GM18868 (cell line): ENCODE data around the gene NT5C.
"Not testable (repeated sequence)": the region's sequence is repeated elsewhere in the genome, so short reads cannot be mapped to it uniquely, and the experiment has no call there.

Experiments used
- ATAC-seq: cut with Tn5 transposase; IDR thresholded peaks from one replicate; pipeline ENCODE4 v1.9.1; 2021; ENCODE audit warnings: mild to moderate bottlenecking, moderate library complexity; ENCODE audit not compliant: unreplicated experiment

Gene NT5C

DNA sequence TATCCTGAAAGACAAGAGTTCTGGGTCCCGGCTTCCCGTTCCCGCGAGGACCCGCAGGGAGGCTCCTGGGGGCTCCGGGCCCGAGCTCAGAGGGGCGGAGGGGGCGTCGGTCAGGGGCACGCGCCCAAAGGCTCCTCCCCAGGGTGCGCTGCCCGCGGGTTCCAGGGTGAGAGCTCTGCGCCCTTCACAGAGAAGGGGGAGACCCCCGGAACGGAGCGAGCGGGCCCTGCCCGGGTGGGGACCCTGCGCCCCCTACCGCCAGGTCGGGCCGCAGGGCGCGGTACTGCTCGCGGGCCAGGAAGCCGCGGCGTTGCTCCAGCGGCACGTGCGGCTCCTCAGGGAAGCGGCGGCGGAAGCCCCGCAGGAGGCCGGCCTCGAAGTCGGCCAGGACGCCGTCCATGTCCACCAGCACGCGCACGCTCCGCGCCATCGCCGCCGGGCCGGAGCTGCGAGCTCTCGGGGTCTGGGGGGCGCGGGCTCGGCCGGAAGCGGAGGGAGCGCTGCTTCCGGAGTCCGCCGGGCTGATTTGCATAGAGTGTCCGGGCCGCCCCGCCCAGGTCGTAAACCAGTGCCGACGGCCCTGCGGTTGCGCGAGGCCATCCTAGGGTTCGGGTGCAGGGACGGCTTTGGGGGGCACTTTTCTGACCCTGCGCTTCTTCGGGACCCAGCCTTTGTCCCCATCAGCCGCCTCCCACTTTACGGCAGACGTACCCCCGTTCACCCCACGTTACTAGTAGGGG lies at the start of gene NT5C:
NT5C (minus strand) TSS at position 465 of the 740 bp plus-strand sequence; CDS start at position 430, 35 bp downstream.
- peak; percentile 83 for ATAC-seq

DNA sequence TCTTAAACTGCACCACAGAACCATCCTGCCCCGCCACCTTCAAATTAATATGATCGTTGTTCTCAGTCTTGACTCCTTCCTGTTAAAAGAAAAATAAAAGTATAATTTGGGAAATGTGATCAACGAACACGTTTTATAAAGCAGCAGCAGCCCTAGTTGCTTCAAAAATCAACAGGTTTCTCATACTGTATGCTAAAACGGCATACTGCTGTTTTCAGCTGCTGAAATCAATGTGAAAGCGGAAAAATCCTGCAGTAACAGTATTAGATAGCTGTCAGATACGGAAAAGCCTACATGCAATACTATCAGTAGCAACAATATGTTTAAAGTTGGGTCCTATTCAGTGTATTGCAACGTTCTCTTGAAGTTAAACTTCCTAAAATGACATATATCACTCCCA lies 49.6 kb upstream of the NT5C start:
- no peak for ATAC-seq

DNA sequence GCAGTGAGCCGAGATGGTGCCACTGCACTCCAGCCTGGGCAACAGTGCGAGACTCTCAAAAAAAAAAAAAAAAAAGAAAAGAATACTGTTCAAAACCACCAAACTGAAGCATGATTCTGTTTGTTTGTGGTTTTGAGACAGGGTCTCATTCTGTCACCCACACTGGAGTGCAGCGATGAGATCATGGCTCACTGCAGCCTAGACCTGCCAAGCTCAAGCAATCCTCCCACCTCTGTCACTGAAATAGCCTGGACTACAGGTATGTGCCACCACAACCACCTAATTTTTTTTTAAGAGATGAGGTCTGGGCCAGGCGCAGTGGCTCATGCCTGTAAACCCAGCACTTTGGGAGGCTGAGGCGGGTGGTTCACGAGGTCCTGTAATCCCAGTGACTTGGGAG lies 46.9 kb upstream of the NT5C start:
- no peak for ATAC-seq

DNA sequence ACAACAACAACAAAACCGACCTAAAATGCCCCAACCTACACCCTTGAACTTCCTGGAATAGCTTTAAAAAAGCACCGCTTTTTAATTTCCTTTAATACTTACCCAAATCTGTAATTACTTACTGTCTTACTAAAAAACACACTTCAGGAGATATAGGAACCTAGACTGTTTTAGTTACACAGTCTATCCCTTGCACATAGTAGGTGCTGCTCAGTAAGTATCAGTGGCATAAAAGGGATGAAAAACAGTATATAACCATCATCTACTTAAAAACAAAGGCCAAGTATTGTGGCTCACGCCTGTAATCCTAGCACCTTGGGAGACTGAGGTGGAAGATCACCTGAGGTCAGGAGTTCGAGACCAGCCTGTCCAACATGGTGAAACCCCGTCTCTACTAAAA lies 45.1 kb upstream of the NT5C start:
- ATAC-seq, result no peak

DNA sequence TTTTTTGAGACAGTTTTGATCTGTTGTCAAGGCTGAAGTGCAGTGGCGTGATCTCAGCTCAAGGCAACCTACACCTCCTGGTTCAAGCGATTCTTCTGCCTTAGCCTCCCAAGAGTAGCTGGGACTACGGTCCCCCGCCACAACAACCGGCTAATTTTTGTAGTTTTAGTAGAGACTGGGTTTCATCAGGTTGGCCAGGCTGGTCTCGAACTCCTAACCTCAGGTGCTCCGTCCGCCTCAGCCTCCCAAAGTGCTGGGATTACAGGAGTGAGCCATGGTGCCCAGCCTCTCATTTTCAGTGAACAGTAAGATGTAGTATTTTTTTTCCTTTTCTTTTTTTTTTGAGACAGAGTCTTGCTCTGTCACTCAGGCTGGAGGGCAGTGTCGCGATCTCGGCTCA lies 43.5 kb upstream of the NT5C start:
- ATAC-seq, result no peak

DNA sequence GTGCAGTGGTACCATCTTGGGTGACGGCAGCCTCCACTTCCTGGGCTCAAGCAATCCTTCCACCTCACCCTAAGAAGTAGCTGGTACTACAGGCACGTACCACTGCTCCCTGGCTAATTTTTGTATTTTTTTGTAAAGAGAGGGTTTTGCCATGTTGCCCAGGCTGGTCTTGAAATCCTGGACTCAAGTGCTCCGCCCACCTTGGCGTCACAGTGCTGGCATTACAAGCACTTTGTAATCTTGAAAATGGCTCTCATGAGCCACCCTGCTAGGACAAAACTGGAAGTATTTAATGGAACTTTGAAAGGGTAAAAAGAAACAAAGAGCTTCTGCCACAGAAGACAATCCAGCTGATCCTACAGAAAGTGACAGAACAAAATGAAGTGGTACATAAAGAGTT lies 42.0 kb upstream of the NT5C start:
- no peak for ATAC-seq

DNA sequence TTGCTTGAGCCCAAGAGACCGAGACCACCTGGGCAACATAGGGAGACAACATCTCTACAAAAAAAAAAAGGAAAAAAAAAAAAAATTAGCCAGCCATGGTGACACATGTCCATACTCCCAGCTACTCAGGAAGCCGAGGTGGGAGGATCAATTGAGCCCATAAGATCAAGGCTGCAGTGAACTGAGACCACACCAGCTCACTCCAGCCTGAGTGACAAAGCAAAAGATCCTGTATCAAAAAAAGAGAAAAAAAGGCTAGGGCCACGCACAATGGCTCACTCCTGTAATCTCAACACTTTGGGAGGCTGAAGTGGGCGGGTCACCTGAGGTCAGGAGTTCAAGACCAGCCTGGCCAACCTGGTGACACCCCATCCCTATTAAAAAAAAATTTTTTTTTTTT lies 37.5 kb upstream of the NT5C start:
- ATAC-seq, result no peak

DNA sequence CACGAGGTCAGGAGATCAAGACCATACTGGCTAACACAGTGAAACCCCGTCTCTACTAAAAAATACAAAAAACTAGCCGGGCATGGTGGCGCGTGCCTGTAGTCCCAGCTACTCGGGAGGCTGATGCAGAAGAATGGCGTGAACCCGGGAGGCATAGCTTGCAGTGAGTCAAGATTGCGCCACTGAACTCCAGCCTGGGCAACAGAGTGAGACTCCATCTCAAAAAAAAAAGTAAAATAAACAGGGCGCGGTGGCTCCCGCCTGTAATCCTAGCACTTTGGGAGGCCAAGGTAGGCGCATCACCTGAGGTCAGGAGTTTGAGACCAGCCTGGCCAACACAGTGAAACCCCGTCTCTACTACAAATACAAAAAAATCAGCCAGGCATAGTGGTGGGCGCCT lies 33.1 kb upstream of the NT5C start:
- ATAC-seq, result not testable (repeated sequence)

DNA sequence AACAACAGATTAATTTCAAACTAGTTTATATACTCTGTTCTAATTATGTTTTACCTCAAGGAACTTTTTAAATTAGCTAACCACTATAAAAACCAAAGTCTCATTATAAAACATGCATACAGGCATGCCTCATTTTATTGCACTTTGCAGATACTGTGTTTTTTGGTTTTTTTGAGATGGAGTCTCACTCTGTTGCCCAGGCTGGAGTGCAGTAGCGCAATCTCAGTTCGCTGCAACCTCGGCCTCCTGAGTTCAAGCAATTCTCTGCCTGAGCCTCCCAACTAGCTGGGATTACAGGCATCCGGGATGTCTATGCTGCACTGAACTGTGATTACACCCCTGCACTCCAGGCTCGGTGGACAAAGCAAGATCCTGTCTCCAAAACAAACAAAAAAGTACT lies 31.5 kb upstream of the NT5C start:
- no peak for ATAC-seq

DNA sequence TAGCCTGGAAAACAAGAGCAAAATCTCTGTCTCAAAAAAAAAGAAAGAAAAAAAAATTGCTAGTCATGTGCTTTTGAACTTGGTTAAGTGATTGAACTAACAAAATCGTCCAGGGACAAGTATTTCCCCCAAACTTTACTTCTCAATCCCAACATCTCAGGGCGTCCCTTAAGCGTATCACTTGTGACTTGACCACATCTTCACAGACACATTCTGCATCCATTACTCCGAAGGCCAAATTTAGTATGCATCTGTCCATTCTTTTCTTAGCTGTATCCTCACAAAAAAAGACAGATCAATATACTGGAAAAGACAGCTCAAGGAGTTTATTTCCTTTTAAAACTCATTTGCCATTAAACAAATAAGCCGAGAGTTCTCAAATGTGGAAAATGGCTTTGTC lies 28.7 kb upstream of the NT5C start:
- no peak for ATAC-seq

DNA sequence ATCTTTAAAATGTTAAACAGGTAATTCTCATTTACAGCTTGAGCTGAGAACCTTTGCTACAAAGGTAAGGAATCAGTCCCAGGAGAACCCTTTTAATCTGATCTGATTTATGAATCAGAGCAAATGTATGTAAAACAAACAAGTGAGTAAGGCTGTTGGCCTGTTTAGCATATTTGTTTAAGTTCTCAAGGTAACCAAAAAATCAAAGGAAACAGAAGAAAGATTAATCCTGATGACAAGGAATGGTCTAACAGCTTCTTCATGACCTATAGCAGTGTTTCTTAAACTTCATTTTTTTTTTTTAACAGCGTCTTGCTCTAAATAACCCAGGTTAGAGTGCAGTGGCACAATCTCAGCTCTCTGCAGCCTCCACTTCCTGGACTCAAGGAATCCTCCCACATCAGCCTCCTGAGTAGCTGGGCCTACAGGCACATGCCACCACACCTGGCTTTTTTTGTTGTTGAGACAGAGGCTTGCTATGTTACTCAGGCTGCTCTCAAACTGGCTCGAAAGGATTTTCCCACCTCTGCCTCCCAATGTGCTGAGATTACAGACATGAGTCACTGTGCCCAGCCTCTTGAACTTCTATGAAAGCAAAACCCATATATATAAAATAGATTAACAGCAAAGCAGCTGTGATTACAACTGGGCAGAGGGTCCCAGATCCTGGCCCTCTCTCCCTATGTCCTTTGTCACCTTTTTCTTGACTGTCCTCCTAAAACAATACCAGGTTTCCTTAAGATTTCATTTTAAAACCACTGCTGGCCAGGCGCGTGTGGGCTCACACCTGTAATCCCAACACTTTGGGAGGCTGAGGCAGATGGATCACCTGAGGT lies 27.9 kb upstream of the NT5C start:
- no peak for ATAC-seq

DNA sequence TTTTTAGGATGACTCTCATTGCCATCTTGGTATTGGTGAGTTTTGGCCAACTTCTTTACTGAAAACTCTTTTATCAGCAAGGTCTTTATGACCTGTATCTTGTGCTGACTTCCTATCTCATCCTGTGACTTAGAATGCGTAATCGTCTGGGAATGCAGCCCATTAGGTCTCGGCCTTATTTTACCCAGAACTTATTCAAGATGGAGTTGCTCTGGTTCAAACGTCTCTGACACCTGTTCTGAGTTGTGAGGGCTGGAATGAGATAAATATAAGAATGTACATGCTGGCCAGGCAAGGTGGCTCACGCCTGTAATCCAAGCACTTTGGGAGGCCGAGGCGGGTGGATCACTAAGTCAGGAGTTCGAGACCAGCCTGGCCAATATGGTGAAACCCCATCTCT lies 26.9 kb upstream of the NT5C start:
- not testable (repeated sequence) for ATAC-seq

DNA sequence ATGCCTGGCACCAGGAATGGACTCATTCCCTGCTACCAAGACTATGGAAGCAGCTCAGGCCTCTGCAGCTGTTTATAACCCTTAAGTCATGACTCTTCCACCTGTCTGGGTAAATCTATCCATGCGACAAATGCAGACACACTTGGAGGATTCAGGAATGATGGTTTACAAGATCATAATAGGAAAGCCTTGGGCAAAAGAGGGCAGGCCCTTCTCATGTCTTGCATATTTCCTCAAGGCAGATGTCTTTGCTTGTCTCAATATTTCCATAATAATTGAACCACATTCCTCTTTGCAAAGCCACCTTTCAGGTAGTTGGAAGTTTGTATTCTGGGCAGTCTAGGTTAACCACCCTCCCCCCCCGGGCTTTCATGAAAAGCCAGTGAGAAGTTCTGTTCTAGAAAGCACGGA lies 23.7 kb upstream of the NT5C start:
- ATAC-seq, result no peak

DNA sequence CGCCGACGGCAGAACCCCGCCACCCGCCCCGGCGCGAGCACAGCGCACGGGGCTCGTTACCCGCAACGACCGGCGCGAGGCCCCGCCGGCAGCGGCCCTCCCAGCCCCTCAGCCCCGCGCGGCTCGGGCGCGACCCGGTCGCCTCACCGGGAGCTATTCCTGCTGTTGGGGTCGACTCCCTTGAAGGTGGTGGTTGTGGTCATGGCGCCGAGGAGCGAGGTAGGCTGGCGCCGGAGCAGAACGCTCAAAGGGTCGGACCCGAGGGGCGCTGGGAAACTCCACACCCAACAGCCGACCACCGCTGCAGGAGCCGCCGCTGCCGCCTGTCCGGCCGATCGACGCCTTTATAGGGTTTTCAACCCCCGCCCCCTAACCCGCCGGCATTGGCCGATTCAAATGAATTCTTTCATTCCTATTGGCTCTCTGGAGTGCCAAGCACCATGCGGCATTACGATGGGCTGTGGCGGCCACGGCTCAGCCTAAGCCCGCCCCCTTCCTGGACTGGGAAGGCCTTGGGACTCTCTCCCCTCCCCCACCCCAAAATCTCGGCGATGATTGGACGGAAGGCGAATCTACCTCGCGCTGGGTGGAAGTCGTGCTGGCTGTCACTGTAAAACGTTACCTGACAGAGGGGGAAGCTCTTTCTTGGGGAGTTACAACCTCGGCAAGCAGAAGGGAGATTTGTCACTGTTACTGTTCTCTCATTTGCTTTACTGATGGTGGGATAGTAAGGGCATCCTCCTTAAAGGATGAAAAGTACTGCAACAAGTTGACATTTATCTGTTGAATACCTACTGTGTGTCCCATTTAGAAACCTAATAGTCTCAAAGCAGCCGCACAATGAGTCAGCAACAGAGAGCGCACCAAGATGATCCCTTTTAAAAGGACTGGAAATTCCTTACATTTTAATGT lies 22.9 kb upstream of the NT5C start, which contains the start of gene JPT1:
JPT1 (minus strand) TSS at position 318 of the 912 bp plus-strand sequence; CDS start at position 203, 115 bp downstream.
- peak; percentile 93 for ATAC-seq

DNA sequence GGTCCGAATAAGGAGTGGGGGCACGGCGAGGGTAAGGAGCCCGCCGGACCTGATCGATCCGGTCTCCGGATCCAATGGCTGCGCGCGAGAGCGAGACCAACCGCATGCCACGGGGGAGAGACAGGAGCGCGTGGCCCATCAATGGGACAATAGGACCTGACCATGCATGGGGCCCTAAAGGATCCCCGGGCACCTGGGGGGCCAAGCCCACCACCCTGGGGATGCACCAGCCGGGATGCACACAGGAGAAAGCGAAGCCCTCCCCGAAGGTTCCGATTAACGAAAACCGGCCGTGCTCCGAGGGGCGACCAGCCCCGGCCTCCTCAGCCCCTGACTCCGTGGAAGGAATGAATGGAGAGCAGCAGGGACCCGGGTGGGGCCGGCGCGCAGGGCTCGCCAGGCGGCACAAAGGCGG lies 22.2 kb upstream of the NT5C start:
- ATAC-seq, result peak; percentile 2

DNA sequence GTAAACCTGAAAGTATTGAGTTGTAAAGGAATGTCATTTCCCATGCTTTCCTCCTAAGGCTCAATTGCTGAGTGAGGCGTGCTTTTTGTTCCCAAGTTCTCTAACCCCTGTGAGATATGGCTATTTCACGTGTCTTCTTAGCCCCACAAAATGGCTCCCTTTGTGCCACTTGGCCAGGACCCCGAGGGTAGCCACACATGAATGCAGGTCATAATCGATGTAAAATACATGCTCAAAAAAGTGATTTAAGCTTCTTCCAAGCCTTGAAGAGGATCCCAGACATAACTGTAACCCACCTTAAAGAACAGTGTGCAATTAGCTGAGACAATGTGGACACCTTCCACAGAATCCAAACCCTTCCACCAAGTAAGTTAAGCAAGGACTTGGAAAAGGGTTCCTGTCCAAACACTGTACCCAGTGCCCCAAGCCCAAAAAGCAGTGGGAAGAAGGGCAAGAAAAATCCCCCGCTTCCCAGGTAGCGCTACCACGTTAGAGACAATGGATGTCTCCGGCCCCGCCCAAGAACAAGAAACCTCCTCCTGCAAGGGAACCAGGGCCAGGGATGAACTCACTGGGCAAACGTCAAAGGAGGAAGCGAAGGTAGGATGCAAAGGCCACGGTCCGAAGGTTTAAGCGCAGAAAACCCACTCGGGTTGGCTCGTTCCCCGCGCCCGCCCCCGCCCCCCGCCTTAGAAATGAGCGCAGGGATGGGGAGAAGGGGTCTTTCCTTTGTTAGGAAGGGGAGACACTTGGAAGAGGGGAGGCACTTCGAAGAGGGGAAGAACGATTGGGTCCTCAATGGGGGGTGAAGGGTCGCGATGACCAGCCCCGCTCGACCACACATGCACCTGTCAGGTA lies 21.6 kb upstream of the NT5C start:
- ATAC-seq, result no peak

DNA sequence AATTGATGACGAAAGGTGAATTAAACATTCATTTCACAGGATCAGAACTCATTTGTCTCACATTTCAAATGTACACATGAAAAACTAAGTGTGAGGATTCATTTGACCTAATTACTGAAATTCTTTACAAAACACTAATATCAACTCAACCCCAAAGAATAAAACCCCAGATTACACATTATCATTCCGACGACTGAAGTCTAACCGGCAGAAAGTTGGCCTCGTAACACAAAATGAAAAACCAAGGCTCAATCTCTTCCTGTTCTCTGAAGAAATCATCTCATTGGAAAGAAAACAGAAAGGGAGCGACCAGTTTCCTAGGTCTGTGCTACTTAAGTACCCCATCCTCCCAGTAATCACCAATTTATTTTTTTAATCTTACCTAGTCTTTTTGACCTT lies 21.0 kb upstream of the NT5C start:
- ATAC-seq, result no peak

DNA sequence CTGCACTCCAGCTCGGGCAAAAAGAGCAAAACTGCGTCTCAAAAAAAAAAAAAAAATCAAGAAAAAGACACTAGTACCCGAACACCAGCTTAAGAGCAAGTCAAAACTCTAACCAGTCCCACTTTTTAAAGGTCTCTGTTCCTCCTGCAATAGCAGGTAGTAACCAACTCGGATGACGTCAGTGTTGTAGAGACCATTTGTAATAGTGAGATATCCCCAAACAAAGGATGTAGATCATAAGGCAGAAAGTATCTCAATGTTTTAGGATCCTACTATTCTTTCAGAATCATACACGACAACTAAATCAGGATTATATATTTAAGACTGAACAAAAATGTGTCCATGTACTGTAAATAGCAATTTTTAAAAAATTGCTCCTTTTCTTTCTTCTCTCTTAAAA lies 20.4 kb upstream of the NT5C start:
- no peak for ATAC-seq

DNA sequence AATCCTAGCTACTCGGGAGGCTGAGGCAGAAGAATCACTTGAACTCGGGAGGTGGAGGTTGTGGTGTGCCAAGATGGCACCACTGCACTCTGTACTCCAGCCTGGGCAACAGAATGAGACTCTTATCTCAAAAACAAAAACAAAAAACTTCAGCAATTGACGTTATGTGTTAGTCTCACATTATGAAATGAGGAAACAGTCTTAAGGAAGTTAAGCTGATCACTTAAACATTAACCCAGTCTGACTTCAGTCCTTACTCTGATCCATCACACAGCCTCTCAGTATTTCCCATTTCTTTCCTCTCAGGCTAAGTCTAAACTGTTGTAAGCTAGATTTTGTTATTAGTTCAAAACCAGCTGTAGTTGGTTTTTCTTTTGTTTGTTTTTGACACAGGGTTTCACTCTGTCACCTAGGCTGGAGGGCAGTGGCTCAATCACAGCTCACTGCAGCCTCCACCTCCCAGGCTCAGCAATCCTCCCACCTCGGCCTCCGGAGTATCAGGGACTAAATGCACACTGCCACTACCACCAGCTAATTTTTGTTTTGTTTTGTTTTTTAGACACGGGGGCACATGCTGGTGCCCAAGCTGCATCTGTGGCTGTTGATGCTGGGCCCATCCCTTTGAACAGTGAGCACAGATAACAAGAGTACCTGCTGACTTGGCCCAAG lies 16.5 kb upstream of the NT5C start:
- no peak for ATAC-seq

DNA sequence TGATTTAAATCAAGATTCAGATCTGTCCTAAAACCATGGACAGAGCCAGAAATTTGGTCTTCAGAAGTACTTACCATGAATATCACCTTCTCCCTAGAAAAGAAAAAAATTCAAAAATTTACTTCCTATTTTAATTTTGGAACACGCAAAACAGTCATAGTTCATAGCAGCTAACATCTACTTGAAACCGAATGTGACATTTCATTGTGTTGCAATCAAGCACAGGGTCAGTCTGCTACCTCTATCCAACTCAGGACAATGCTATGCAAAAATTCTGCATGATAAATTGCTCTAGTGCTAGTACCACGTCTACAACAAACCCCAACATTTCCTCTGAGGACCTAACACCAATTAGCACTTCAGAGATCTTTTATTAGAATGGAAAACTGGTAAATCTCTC lies 15.1 kb upstream of the NT5C start:
- ATAC-seq, result no peak
